NCI-H526 (cell line): ENCODE measurements around the gene PPP2R3A.
"Not testable (repeated sequence)": the region's sequence is repeated elsewhere in the genome, so short reads cannot be mapped to it uniquely, and the experiment has no call there.

Experiments
- DNase-seq, 2 experiments: peaks; one replicate each; lab custom pipeline; 2025; lab: John Stamatoyannopoulos, UW

The PPP2R3A gene

DNA sequence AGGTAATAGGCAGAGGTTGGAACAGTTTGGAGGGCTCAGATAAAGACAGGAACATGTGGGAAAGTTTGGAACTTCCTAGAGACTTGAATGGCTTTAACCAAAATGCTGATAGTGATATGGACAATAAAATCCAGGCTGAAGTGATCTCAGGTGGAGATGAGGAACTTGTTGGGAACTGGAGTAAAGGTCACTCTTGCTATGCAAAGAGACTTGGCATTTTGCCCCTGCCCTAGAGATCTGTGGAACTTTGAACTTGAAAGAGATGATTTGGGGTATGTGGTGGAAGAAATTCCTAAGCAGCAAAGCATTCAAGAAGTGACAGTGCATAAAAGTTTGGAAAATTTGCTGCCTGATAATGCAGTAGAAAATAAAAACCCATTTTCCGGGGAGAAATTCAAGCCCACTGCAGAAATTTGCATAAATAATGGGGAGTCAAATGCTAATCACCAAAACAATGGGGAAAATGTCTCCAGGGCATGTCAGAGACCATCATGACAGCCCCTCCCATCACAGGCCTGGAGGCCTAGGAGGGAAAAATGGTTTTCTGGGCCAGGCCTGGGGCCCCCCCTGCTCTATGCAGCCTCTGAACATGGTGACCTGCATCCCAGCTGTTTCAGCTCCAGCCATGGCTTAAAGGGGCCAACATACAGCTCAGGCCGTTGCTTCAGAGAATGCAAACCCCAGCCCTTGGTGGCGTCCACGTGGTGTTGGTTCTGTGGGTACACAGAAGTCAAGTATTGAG lies 118.3 kb downstream of the PPP2R3A start:
- not testable (repeated sequence) for DNase-seq

DNA sequence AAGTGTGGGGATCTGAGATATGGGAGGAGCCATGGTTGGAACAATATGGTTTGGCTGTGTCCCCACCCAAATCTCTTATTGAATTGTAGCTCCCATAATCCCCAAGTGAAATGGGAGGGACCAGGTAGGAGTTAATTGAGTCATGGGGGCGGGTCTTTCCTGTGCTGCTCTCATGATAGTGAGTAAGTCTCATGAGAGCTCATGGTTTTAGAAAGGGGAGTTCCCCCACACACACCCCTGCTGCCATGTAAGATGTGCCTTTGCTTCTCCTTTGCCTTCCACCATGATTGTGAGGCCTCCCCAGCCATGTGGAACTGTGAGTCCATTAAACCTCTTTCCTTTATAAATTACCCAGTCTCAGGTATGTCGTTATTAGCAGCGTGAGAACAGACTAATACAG lies 119.5 kb downstream of the PPP2R3A start:
- DNase-seq, result not testable (repeated sequence)

DNA sequence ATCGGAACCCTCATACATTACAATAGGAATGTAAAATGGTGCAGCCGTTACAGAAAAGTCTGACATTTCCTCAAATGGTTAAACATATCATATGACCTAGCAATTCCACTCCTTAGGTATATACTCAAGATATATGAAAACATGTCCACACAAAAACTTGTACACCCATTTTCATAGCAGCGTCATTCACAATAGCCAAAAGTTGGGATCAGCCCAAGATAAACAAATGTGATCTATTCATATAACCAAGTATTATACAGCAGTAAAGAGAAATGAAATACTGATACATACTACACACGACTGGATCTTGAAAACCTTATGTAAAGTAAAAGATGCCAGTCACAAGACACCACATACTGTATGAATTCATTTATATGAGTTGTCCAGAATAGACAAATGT lies 128.2 kb downstream of the PPP2R3A start:
- no peak for DNase-seq

DNA sequence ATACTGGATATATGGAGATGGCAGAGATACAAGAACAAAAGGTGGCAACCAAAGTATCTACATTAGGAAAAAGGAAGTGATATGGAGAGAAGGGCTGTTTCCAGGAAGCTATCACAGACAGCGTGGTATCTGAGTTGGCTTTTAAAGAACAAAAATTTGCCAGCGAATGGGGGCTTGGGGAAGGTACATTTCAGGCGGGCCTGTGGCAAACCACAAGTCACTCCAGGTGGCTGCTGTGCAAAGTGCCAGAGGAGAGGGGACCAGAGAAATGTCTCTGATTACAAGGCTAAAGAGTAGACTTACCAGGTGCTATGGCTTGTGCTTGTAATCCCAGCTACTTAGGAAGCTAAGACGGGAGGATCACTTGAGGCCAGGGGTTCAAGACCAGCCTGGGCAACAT lies 139.5 kb downstream of the PPP2R3A start:
- DNase-seq, result no peak

DNA sequence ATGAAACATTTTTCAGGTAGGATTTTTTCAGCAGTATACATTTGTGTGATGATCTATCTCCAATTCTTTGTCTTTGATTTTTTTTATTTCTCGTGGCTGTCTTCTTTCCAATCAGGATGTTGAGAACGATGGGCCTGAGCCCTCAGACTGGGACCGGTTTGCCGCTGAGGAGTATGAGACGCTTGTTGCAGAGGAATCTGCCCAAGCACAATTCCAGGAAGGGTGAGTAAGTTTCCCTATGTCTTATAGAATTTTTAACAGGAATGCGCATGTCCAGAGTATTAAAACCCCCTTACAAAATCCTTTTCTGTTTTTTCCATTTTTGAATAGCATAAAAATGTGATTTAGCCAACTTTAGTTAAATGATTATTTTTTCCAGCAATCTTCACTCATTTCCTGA lies 140.6 kb downstream of the PPP2R3A start:
- no peak for DNase-seq

DNA sequence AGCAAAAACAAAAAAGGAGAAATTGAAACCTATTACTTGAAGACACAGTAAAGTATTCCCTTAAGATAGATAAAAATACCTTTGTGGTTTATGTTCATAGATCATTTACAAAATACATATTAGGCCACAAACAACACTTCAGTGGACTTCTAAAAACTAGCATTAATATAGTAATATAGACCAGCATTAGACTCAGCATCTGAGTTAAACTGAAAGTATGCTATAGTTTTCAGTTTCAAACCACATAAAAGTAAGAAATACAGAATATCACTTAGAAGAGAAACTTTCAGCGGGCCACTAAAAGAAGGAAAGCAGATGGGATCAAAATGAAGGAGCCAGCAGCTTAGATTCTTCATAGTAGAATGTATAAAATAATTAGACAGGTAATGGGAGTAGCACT lies 144.0 kb downstream of the PPP2R3A start:
- no peak for DNase-seq

DNA sequence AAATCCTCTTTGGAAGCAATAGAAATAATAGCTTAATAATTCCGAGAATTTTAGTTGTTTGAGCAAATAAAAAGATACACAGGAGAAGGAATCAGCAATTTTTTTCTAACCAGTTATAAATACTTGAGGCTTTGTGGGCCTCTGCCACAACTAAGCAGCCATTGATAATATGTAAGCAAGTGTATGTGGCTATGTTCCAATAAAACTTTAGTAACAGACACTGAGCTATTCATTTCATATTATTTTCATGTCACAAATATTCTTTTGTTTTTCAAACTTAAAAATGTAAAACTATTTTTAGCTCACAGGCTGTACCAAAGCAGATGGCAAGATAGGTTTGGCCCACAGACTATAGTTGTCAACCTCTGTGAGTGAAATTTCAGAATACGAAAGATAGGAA lies 145.0 kb downstream of the PPP2R3A start:
- no peak for DNase-seq

DNA sequence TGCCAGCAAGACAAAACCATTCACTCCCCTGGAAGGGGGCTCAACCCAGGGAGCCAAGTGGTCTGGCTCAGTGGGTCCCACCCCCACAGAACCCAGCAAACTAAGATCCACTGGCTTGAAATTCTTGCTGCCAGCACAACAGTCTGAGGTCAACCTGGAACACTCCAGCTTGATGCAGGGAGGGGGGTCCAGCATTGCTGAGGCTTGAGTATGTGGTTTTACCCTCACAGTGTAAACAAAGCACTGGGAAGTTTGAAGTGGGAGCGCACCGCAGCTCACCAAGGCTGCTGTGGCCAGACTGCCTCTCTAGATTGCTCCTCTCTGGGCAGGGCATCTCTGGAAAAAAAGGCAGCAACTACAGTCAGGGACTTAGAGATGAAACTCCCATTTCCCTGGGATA lies 148.9 kb downstream of the PPP2R3A start:
- no peak for DNase-seq

DNA sequence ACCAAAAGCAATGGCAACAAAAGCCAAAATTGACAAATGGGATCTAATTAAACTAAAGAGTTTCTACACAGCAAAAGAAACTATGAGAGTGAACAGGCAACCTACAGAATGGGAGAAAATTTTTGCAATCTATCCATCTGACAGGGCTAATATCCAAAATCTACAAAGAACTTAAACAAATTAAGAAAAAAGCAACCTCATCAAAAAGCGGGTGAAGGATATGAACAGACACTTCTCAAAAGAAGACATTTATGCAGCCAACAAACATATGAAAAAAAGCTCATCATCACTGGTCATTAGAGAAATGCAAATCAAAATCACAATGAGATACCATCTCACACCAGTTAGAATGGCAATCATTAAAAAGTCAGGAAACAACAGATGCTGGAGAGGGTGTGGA lies 153.8 kb downstream of the PPP2R3A start:
- not testable (repeated sequence) for DNase-seq

DNA sequence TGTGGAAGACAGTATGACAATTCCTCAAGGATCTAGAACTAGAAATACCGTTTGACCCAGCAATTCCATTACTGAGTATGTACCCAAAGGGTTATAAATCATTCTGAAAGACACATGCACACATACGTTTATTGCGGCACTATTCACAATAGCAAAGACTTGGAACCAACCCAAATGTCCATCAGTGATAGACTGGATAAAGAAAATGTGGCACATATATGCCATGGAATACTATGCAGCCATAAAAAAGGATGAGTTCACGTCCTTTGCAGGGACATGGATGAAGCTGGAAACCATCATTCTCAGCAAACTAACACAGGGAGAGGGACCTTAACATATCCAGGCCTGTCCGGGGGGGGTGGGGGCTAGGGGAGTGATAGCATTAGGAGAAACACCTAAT lies 154.3 kb downstream of the PPP2R3A start:
- not testable (repeated sequence) for DNase-seq

DNA sequence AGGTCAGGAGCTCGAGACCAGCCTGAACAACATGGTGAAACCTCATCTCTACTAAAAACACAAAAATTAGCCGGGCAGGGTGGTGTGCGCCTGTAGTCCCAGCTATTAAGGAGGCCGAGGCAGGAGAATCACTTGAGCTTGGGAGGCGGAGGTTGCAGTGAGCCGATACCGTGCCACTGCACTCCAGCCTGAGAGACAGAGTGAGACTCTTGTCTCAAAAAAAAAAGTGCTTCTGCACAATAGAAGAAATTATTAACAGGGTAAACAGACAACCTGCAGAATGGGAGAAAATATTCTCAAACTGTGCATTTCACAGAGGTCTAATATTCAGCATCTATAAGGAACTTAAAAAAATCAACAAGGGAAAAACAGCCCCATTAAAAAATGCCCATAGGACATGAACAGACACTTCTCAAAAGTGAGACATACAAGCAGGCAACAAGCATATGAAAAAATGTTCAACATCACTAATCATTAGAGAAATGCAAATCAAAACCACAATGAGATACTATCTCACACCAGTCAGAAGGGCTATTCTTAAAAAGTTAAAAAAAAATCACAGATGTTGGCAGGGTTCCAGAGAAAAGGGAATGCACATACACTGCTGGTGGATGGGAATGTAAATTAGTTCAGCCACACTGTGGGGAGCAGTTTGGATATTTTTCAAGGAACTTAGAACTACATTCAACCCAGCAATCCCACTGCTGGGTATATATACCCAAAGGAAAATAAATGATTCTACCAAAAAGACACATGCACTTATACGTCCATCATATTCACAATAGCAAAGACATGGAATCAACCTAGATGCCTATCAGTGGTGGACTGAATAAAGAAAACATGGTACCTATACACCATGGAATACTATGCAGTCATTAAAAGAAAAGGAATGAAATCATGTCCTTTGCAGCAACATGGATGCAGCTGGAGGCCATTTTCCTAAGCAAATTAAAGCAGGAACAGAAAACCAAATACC lies 155.1 kb downstream of the PPP2R3A start:
- DNase-seq, result peak; percentile 73 to 78

DNA sequence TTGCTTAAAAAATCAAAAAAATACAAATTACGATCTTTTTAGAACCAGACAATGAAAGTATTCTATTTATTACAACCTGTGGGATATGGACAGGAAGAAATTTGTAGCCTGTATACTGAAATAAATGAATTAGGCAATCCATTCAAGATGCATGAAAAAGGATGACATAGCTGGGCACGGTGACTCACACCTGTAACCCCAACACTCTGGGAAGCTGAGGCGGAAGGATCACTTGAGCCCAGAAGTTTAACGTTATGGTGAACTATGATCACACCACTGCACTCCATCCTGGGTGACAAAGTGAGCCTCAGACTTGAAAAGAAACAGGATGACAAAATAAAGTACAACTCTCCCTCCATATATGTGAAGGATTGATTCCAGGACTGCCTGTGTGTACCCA lies 156.5 kb downstream of the PPP2R3A start:
- DNase-seq, result no peak

DNA sequence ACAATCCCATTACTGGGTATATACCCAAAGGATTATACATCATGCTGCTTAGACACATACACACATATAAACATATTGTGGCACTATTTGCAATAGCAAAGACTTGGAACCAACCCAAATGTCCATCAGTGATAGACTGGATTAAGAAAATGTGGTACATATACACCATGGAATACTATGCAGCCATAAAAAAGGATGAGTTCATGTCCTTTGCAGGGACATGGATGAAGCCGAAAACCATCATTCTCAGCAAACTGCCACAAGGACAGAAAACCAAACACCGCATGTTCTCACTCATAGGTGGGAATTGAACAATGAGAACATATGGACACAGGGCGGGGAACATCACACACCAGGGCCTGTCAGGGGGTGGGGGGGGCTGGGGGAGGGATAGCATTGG lies 166.1 kb downstream of the PPP2R3A start:
- not testable (repeated sequence) for DNase-seq

DNA sequence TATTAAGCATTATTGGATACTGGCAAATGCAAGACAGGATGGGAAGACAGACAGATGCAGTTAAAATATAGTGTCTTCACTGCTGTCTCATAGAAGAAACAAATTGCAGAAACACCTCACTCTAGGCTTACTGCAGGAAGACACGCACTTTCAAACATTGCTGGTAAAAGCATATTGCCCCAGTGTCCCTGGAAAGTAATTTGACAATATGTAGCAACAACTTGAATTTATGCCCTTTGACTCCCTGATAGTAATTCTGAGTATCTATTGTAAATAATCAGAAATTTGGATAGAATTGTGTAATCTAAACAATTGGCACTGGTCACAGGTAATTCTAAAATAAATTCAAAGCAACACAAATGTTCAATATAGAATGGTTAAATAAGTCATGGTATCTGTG lies 168.6 kb downstream of the PPP2R3A start:
- DNase-seq, result no peak

DNA sequence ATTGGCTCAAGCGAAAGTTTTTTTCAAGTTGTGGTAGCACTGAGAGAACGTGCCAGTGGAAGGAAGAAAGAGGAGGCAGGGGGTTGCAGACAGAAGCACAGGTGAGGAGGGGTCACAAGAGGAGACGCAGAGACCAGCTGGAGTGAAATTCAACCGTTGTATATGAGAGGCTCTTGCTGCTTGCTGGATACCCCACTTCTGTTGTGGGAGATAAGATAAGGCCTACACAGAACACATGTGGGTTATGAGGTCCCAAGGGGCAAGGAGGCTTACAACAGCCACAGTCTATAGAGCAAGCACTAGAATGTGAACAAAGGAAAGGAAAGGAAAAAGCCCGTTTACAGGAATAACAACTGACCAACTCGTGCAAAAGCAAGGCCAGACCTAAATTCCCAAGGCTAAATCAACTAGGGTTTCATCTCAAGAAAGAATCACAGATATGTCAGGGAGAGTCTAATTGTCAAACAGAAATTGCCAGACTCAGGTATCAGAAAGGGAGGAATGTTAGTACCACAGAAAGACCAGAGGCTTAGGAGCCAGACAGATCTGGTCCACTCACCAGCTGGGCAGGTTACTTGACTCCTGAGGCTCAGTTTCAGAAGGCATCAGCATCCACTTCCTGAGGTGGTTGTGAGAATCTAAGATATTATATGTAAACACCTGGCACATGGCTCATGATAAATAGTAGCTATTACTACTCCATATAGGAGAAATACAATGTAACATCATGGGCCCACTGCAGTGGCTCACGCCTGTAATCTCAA lies 169.7 kb downstream of the PPP2R3A start:
- peak; percentile 21 to 43 for DNase-seq

DNA sequence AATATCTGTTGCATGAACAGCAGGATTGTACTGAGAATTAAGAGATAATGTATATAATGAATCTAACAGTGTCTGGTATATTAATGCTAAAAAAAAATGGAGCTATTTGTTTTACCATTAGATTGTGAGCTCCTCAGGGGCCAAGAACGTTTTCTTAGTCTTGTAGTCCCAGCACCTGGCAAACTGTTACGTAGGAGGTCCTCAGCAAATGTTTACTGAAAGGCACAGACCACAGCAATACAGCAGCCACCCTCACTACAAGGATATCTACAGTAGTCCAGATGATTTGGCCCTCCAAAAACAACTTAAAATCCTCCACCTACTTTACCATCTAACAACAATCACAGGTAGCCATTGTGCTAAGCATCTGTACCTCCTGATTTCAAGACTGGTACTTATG lies 170.9 kb downstream of the PPP2R3A start:
- no peak for DNase-seq

DNA sequence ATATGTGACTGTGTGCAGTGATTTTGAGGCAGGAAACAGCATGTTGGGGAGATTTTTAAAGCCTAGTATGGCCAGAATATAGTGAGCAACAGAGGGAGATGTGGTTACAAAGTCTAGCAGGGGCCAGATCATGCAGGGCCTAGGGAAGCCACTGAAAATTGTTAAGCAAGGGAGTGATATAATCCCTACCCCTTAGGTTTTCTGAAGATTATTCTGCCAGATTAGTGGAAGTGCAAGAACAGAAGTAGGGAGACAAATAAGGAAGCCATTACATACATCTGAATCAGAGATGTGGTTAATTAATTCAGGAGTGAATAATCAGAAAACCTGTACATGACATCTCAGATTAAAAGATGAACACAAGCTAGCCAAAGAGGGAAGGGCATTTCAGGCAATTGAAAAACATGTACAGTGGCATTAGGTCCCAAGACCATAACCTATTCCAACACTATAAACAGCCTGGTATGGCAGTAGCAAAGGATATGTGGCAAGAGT lies 175.8 kb downstream of the PPP2R3A start:
- DNase-seq, result no peak

DNA sequence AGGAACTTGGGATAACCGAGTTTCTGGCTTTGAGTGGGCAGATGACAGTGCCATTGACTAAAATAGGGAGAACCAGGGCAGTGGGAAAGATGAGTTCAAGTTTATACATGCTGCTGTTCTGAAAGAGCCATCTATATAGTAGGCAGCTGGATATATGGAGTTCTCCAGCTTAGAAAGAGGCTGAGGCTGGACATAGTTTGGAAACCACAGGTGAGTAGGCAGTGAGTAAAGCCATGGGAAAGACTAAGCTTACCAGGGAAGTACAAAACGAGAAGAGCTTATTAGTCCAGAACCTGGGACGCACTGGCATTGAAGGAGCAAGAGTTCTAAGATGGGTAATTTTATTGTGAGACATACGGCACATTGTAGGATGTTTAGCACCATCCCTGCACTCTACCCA lies 176.4 kb downstream of the PPP2R3A start:
- no peak for DNase-seq

DNA sequence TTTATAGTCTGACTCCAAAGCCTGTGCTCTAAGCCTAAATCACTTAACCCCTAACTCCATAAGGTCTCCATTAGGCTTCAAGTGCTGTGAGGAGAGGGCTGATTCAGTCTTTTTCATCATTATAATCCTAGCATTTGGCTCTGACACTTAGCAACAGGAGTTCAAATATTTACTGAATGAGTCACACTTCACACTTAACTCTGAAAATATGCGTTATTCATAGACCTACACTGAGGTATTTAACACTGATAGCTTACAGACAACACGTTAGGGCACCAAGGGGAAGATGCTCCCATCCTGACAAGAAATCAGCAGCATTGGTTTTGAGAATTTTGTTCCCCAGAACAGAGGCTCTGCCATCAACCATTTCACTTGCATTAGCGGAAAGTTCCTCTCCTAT lies 177.1 kb downstream of the PPP2R3A start:
- no peak for DNase-seq

DNA sequence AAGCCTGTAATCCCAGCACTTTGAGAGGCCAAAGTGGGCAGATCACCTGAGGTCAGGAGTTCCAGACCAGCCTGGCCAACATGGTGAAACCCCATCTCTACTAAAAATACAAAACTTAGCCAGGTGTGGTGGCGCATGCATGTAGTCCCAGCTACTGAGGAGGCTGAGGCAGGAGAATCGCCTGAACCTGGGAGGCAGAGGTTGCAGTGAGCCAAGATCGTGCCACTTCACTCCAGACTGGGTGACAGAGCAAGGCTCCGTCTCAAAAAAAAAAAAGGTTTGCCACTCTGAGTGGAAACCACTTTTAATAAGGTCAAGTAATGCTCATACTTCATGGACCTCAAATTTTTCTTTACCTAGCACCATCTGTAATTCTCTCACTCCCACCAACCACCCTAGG lies 178.9 kb downstream of the PPP2R3A start:
- not testable (repeated sequence) for DNase-seq

DNA sequence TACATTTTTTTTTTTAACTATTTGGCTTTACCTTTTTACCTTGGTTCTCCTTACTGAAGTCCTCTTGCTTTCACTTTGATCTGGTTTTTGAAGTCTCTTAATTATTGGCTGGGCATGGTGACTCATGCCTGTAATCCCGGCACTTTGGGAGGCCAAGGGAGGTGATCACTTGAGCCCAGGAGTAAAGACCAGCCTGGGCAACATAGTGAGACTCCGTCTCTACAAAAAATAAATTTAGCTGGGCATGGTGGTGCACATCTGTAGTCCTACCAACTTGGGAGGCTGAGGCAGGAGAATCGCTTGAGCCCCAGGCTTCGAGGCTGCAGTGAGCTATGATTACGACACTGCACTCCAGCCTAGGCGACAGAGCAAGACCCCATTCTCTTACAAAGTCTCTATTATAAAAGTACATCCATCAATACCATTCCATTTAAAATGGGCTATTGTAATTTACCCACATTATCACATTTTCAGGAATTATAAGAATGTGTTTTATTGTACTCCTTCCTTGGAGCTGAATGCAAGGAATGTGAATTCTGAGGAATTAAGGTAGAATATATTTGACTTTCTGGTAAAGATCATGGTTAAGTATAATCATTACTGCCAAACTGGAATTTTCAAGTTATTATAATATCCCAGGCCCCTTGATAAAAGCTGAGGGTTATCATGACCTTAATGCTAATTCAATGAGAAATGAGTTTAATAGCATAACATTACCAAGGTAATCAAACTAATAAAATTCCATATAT lies 181.6 kb downstream of the PPP2R3A start:
- no peak for DNase-seq
